ENCODE results near the gene ELK4. TPM values are rescaled to one million over a fixed set of nuclear protein-coding genes. Genes with fewer than 3 reads are reported as not detected.

The ELK4 gene
- total and polyA plus RNA-seq, 2 of the 8 experiments (the other 6 are each of a cell fraction or from before 2014, with no cell fraction given): 2.9 to 26.3 TPM

GRCh38 chr1:205593532-205593931 is 38.3 kb downstream of the ELK4 start:
- no peak overlapping the region for H2BK5ac ChIP-seq (ENCODE audit: low read depth, low read length)
- H2BK20ac ChIP-seq (ENCODE audit: low read length): no peak overlapping the region
- H3K4me3 ChIP-seq (ENCODE audit: extremely low read depth in 1 of 4, insufficient read depth in 2 of 4, low read depth in 3 of 4, low read length in 4 of 4): no peak overlapping the region
- no peak overlapping the region for H2BK120ac ChIP-seq (replicated peaks; ENCODE audit: low read depth, low read length)
- no peak overlapping the region for H4K91ac ChIP-seq (replicated peaks; ENCODE audit: insufficient read length, low read length)
- H2AFZ ChIP-seq (ENCODE audit: low read length): no peak overlapping the region
- CTCF ChIA-PET (ENCODE audit: partially characterized antibody): interaction anchor here (0.6 to 15.6 kb wide), 12 partner anchors 18 to 239 kb away, joined by 3 to 322 read pairs (median 24); partner anchors contain the start of gene ELK4
- peaks cover 1% of the 10 kb centered on the region; the same call in 1 of the 2 replicates for H3K23me2 ChIP-seq (ENCODE audit: low read depth, low read length)
- no peak overlapping the region for H3K9ac ChIP-seq (replicated peaks in 1 of 4; ENCODE audit: extremely low read depth in 1 of 4, low read depth in 3 of 4, low read length in 3 of 4)
- WGBS, 2 experiments (ENCODE audit: extremely low coverage in 1 of 2, insufficient coverage in 1 of 2, insufficient read length in 1 of 2, insufficient replicate concordance in 2 of 2, low coverage in 1 of 2, low lambda C conversion rate in 2 of 2, missing lambda C conversion rate in 1 of 2): 91% methylated on average over 4 of the region's 4 CpGs; no CpG with 5 or more reads in 1 of the 2 experiments
- H2BK12ac ChIP-seq (ENCODE audit: low read depth, low read length): no peak overlapping the region
- peaks cover 0 to 2% of the 10 kb centered on the region in 2 experiments for H4K20me1 ChIP-seq (replicated peaks in 1 of 2; ENCODE audit: control insufficient read depth in 1 of 2, insufficient read depth in 2 of 2, low read length in 2 of 2)
- H3K79me2 ChIP-seq (ENCODE audit: control insufficient read depth in 1 of 2, insufficient read depth in 2 of 2, low read length in 2 of 2): no peaks in the 10 kb centered on the region
- peaks cover 0 to 7% (median 4%) of the 10 kb centered on the region in 4 experiments; a peak in 5 of 7 replicates for H3K4me1 ChIP-seq (replicated peaks in 1 of 4; ENCODE audit: control insufficient read depth in 3 of 4, insufficient read depth in 4 of 4, low read length in 3 of 4)
- no peak overlapping the region for H3K56ac ChIP-seq (replicated peaks; ENCODE audit: insufficient read length, low read depth, low read length)
- H3K36me3 ChIP-seq (ENCODE audit: control insufficient read depth in 2 of 4, insufficient read depth in 4 of 4, low read length in 3 of 4): peaks cover 0 to 7% (median 0%) of the 10 kb centered on the region in 4 experiments; a peak in 1 of 8 replicates
- H3K23ac ChIP-seq (ENCODE audit: insufficient read length): no peak overlapping the region
- no peak overlapping the region for H3K4ac ChIP-seq (replicated peaks; ENCODE audit: insufficient read length, low read depth, low read length)
- no peaks in the 10 kb centered on the region; the same call in 1 of the 2 replicates for H3K79me1 ChIP-seq (ENCODE audit: low read depth, low read length)
- FAIRE-seq (no peak), DNase-seq (ENCODE audit: low read depth in 1 of 2, low spot score in 2 of 2) (peak in 1 of 2 experiments; percentile 13)
- no peak overlapping the region for H3K18ac ChIP-seq (ENCODE audit: extremely low read depth, low read length)
- H4K8ac ChIP-seq (ENCODE audit: extremely low read depth, insufficient read depth, low read length): no peak overlapping the region
- H3K27ac ChIP-seq (ENCODE audit: low read depth, low read length): no peak overlapping the region
- H3K9me3 ChIP-seq (ENCODE audit: insufficient read depth in 2 of 2, low read depth in 1 of 2, low read length in 1 of 2): no peaks in the 10 kb centered on the region
- no peak overlapping the region for H2AK5ac ChIP-seq (ENCODE audit: low read depth, low read length)
- POLR2A ChIA-PET (ENCODE audit: partially characterized antibody): interaction anchor here (1.1 to 3.8 kb wide), 4 partner anchors 25 to 63 kb away, joined by 3 to 15 read pairs (median 6); partner anchors contain the start of gene ELK4
- H3K27me3 ChIP-seq (replicated peaks in 1 of 4; ENCODE audit: control insufficient read depth in 3 of 4, extremely low read depth in 1 of 4, insufficient read depth in 3 of 4, low read length in 3 of 4): 0 out of 7 replicates have a peak, but pooled peaks cover 0 to 2% (median 0%) of the 10 kb centered on the region in 4 experiments
- no peak overlapping the region for H2BK15ac ChIP-seq (ENCODE audit: low read length)
- no peak overlapping the region for H3K4me2 ChIP-seq (ENCODE audit: insufficient read depth in 1 of 2, low read depth in 2 of 2, low read length in 2 of 2)
- no peak overlapping the region for H3K14ac ChIP-seq (ENCODE audit: insufficient read length)
- no peak overlapping the region for H4K5ac ChIP-seq (ENCODE audit: insufficient read length, low read depth, low read length)
- no peak for TF ChIP-seq SP4 (IDR thresholded peaks at IDR 0.05; ENCODE audit: low read length)
- no peak for TF ChIP-seq KDM1A (IDR thresholded peaks at IDR 0.05; ENCODE audit: borderline replicate concordance, low read length)
- no peak for TF ChIP-seq SP1 (IDR thresholded peaks at IDR 0.05; ENCODE audit: low read depth, low read length)
- no peak for TF ChIP-seq CHD1 (IDR thresholded peaks at IDR 0.05; ENCODE audit: low read depth, low read length)
- TF ChIP-seq KDM5A (IDR thresholded peaks at IDR 0.05; ENCODE audit: low read length): no peak
- no peak for TF ChIP-seq SIX5 (IDR thresholded peaks at IDR 0.05; ENCODE audit: low read depth, low read length)
- no peak for TF ChIP-seq MAFK (IDR thresholded peaks at IDR 0.05; ENCODE audit: low read depth, low read length)
- TF ChIP-seq RXRA (IDR thresholded peaks at IDR 0.05; ENCODE audit: insufficient read depth, low read depth, low read length): no peak
- TF ChIP-seq BRCA1 (IDR thresholded peaks at IDR 0.05; ENCODE audit: low read depth, low read length): no peak
- TF ChIP-seq PHF8 (conservative IDR thresholded peaks at IDR 0.05; ENCODE audit: low read depth, low read length): no peak
- TF ChIP-seq SIRT6 (IDR thresholded peaks at IDR 0.05; ENCODE audit: low read length): no peak
- TF ChIP-seq JUND (IDR thresholded peaks at IDR 0.05; ENCODE audit: low read length): no peak
- no peak for TF ChIP-seq CBX8 (IDR thresholded peaks at IDR 0.05; ENCODE audit: borderline replicate concordance, low read depth, low read length)
- TF ChIP-seq FOSL1 (IDR thresholded peaks at IDR 0.05; ENCODE audit: insufficient read depth, low read depth, low read length): no peak
- TF ChIP-seq SP2 (IDR thresholded peaks at IDR 0.05; ENCODE audit: low read length): no peak
- TF ChIP-seq POU5F1 (IDR thresholded peaks at IDR 0.05; ENCODE audit: low read depth, low read length): no peak
